Measurements from ENCODE around the gene HSPB8. TPM values are rescaled to one million over a fixed set of nuclear protein-coding genes. Genes with fewer than 3 reads are reported as not detected.

HSPB8 gene
- polyA plus RNA-seq, 2 of the 4 experiments (the other 2 are of a cell fraction) = 7.8 to 9.6 TPM

DNA sequence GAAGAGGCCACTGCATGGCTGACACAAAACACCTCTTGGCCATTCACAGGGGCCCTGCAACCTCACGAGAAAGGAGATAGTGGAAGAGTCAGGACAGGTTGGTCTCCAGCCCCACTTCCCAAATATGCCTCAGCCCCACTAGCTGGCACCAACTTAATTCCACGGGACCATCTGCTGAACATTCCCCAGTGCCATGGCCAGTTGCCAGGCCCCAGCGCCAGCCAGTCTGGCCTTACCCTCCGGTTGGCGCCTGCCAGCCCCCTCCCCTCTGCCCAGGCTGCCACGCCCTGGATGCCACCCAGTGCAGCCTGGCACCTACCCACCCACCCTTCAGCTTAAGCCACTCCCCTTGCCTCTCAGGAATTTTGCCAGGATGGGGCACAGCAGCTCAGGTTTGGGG, 21.2 kb upstream of the HSPB8 start:
- H3K9me3 ChIP-seq = no peaks in the 10 kb centered on the region
- no peak overlapping the region for H3K4me2 ChIP-seq
- FAIRE-seq (no peak), DNase-seq (ENCODE audit: low read depth in 1 of 2, low spot score in 1 of 2) (no peak), ATAC-seq (no peak)
- CTCF ChIA-PET = interaction anchor here (0.8 to 1.7 kb wide), 3 partner anchors 9 to 31 kb away, joined by 3 read pairs; no protein-coding TSS in a partner anchor
- no peak overlapping the region for H3K4me3 ChIP-seq
- TF ChIP-seq FOSL2 (IDR thresholded peaks at IDR 0.05) (no peak), FOSL2 (CRISPR knock-in tag; IDR thresholded peaks at IDR 0.05) (no peak), KDM5A (IDR thresholded peaks at IDR 0.05) (no peak), SMC3 (IDR thresholded peaks at IDR 0.05) (no peak), PHF8 (IDR thresholded peaks at IDR 0.05; ENCODE audit: borderline replicate concordance, low read depth) (no peak), HDAC2 (IDR thresholded peaks at IDR 0.05) (no peak), RAD21 (conservative IDR thresholded peaks at IDR 0.05 in 1 of 2, IDR thresholded peaks at IDR 0.05 in 1 of 2) (no peak)
- no peaks in the 10 kb centered on the region for H3K4me1 ChIP-seq
- no peak overlapping the region for H3K27ac ChIP-seq
- WGBS (ENCODE audit: missing lambda C conversion rate) = 36% methylated on average over 6 of the region's 6 CpGs
- POLR2A ChIA-PET = no interaction called here

DNA sequence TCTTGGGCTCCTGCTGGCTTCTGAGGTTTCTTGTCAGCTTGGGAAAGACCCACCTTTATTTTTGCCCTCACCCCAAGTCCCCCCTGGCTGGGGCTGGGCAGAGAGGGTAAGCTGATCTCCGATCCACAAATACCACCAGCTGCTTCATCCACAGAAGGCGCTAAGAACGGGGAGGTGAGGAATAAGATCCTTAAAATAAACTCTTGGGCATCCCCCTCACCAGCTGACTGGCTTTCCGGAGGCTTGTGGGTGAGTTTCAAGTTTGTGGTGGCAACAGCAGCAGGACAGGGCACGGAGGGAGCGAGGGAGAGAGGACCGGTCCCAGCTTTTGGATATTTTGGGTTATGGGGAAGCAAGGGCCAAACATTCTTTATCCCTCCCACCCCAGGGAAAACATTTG, 20.8 kb upstream of the HSPB8 start:
- TF ChIP-seq PHF8 (IDR thresholded peaks at IDR 0.05; ENCODE audit: borderline replicate concordance, low read depth) = no peak
- no peak for TF ChIP-seq EHMT2 (IDR thresholded peaks at IDR 0.05; ENCODE audit: low read depth)
- TF ChIP-seq NPAS2 (CRISPR knock-in tag; IDR thresholded peaks at IDR 0.05; ENCODE audit: borderline replicate concordance) = no peak
- no peak for TF ChIP-seq EP300 (IDR thresholded peaks at IDR 0.05)
- no peak for TF ChIP-seq HEYL (CRISPR knock-in tag; IDR thresholded peaks at IDR 0.05)
- TF ChIP-seq KDM5A (IDR thresholded peaks at IDR 0.05) = no peak
- ATAC-seq = no peak
- CTCF ChIA-PET = interaction anchor here (0.7 to 1.7 kb wide), 3 partner anchors 9 to 256 kb away, joined by 3 read pairs; no protein-coding TSS in a partner anchor

DNA sequence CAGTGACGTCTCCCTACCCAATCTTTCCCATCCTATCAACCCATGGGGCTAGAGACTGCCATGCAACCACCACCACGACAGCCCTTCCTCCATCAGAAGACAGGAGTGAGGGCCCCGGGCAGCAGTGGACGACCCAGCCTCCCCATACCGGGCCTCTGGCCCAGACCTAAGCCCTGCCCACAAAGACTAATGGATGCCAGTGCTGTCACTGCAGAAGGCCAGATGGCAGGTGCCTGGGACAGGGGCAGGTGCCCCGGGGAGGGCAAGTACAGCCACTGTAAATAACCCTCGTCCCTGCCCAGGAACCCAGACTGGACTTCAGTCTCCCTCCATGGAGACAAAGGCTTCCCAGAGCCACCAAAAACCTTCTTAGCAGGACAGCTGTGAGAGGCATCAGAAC, 20.3 kb upstream of the HSPB8 start:
- Histone ChIP-seq H3K27ac (no peak overlapping the region), H3K9me3 (no peaks in the 10 kb centered on the region), H3K4me2 (no peak overlapping the region), H3K4me3 (no peak overlapping the region), H3K4me1 (no peaks in the 10 kb centered on the region)
- 2% methylated on average over 7 of the region's 7 CpGs for WGBS (ENCODE audit: missing lambda C conversion rate)
- FAIRE-seq (no peak), DNase-seq (ENCODE audit: low read depth in 1 of 2, low spot score in 1 of 2) (no peak), ATAC-seq (no peak)
- ChIA-PET POLR2A (no interaction called here), CTCF (interaction anchor here (0.7 to 0.8 kb wide), 2 partner anchors 14 to 255 kb away, joined by 3 read pairs; no protein-coding TSS in a partner anchor)
- TF ChIP-seq NPAS2 (CRISPR knock-in tag; IDR thresholded peaks at IDR 0.05; ENCODE audit: borderline replicate concordance) = no peak
- TF ChIP-seq POLR2AphosphoS2 (conservative IDR thresholded peaks at IDR 0.05; ENCODE audit: low read length) = no peak
- TF ChIP-seq PHF8 (IDR thresholded peaks at IDR 0.05; ENCODE audit: borderline replicate concordance, low read depth) = no peak
- no peak for TF ChIP-seq JUNB (IDR thresholded peaks at IDR 0.05)
- TF ChIP-seq KDM1A (IDR thresholded peaks at IDR 0.05; ENCODE audit: low read depth) = no peak
- no peak for TF ChIP-seq HDAC2 (IDR thresholded peaks at IDR 0.05)
- TF ChIP-seq, protein P1, sequence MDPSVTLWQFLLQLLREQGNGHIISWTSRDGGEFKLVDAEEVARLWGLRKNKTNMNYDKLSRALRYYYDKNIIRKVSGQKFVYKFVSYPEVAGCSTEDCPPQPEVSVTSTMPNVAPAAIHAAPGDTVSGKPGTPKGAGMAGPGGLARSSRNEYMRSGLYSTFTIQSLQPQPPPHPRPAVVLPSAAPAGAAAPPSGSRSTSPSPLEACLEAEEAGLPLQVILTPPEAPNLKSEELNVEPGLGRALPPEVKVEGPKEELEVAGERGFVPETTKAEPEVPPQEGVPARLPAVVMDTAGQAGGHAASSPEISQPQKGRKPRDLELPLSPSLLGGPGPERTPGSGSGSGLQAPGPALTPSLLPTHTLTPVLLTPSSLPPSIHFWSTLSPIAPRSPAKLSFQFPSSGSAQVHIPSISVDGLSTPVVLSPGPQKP (IDR thresholded peaks at IDR 0.05; ENCODE audit: low read depth, low read length) = no peak
- no peak for TF ChIP-seq RCOR1 (IDR thresholded peaks at IDR 0.05; ENCODE audit: low read depth, low read length)
- TF ChIP-seq CBX8 (IDR thresholded peaks at IDR 0.05) = no peak
- TF ChIP-seq, protein P2, sequence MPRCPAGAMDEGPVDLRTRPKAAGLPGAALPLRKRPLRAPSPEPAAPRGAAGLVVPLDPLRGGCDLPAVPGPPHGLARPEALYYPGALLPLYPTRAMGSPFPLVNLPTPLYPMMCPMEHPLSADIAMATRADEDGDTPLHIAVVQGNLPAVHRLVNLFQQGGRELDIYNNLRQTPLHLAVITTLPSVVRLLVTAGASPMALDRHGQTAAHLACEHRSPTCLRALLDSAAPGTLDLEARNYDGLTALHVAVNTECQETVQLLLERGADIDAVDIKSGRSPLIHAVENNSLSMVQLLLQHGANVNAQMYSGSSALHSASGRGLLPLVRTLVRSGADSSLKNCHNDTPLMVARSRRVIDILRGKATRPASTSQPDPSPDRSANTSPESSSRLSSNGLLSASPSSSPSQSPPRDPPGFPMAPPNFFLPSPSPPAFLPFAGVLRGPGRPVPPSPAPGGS (IDR thresholded peaks at IDR 0.05) = no peak
- TF ChIP-seq FOSB (CRISPR knock-in tag; IDR thresholded peaks at IDR 0.05) = no peak
- TF ChIP-seq ZC3H11A (IDR thresholded peaks at IDR 0.05) = no peak
- TF ChIP-seq ZFP36 (IDR thresholded peaks at IDR 0.05; ENCODE audit: borderline replicate concordance, partially characterized antibody) = no peak
- TF ChIP-seq HEYL (CRISPR knock-in tag; IDR thresholded peaks at IDR 0.05) = no peak
- TF ChIP-seq RARB (CRISPR knock-in tag; IDR thresholded peaks at IDR 0.05) = no peak
- TF ChIP-seq, protein P3, sequence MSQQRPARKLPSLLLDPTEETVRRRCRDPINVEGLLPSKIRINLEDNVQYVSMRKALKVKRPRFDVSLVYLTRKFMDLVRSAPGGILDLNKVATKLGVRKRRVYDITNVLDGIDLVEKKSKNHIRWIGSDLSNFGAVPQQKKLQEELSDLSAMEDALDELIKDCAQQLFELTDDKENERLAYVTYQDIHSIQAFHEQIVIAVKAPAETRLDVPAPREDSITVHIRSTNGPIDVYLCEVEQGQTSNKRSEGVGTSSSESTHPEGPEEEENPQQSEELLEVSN (IDR thresholded peaks at IDR 0.05; ENCODE audit: borderline replicate concordance, low read depth) = no peak
- no peak for TF ChIP-seq RAD21 (conservative IDR thresholded peaks at IDR 0.05 in 1 of 2, IDR thresholded peaks at IDR 0.05 in 1 of 2)
- no peak for TF ChIP-seq FOSL2 (IDR thresholded peaks at IDR 0.05)
- no peak for TF ChIP-seq FOSL2 (CRISPR knock-in tag; IDR thresholded peaks at IDR 0.05)
- no peak for TF ChIP-seq CBX2 (IDR thresholded peaks at IDR 0.05; ENCODE audit: borderline replicate concordance, low read depth)

More for the DNA sequence above, 20.8 kb upstream of the HSPB8 start:
- Histone ChIP-seq H3K9me3 (no peaks in the 10 kb centered on the region), H3K4me2 (no peak overlapping the region), H3K27ac (no peak overlapping the region), H3K4me1 (no peaks in the 10 kb centered on the region), H3K4me3 (no peak overlapping the region)
- FAIRE-seq (no peak), DNase-seq (ENCODE audit: low read depth in 1 of 2, low spot score in 1 of 2) (no peak)
- WGBS (ENCODE audit: missing lambda C conversion rate) = 45% methylated on average over 7 of the region's 7 CpGs
- POLR2A ChIA-PET = no interaction called here

Measured in A549 (cell line).